GM18907 (cell line): Measurements from ENCODE around the gene UNK.
A peak's percentile ranks its signal among the peaks of the same experiment; 100 is the strongest.

ENCODE experiments used
- ATAC-seq: cut with Tn5 transposase; IDR thresholded peaks from one replicate; pipeline ENCODE4 v1.9.1; 2021; ENCODE audit warnings: mild to moderate bottlenecking, moderate library complexity; ENCODE audit not compliant: unreplicated experiment

The UNK gene, protein sequence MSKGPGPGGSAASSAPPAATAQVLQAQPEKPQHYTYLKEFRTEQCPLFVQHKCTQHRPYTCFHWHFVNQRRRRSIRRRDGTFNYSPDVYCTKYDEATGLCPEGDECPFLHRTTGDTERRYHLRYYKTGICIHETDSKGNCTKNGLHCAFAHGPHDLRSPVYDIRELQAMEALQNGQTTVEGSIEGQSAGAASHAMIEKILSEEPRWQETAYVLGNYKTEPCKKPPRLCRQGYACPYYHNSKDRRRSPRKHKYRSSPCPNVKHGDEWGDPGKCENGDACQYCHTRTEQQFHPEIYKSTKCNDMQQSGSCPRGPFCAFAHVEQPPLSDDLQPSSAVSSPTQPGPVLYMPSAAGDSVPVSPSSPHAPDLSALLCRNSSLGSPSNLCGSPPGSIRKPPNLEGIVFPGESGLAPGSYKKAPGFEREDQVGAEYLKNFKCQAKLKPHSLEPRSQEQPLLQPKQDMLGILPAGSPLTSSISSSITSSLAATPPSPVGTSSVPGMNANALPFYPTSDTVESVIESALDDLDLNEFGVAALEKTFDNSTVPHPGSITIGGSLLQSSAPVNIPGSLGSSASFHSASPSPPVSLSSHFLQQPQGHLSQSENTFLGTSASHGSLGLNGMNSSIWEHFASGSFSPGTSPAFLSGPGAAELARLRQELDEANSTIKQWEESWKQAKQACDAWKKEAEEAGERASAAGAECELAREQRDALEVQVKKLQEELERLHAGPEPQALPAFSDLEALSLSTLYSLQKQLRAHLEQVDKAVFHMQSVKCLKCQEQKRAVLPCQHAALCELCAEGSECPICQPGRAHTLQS

DNA sequence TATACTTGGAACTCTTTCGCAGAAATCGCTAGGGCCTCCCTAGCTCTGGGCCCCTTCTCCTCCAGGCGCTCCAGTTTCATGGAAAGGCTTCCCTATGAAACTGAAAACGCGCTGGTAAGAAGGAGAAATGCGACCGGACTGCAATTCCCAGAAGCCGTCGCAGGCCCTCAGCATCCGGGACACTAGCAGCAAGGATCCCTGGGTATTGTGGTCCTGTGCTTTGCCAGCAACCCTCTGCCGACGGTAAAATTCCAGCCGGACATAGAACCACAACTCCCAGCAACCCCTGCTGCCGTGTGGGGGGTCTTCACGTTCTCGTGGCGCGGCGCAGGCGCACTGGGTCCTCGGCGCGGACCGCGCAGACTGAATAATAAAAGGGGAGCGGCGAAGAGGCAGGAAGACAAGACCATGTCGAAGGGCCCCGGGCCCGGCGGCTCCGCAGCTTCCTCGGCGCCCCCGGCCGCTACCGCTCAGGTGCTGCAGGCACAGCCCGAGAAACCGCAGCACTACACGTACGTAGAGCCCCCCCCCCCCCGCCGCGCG is at the start of gene UNK:
UNK (plus strand) TSS at position 334 of the 543 bp plus-strand sequence; CDS start at position 409, 75 bp downstream.
- peak; percentile 76 for ATAC-seq

DNA sequence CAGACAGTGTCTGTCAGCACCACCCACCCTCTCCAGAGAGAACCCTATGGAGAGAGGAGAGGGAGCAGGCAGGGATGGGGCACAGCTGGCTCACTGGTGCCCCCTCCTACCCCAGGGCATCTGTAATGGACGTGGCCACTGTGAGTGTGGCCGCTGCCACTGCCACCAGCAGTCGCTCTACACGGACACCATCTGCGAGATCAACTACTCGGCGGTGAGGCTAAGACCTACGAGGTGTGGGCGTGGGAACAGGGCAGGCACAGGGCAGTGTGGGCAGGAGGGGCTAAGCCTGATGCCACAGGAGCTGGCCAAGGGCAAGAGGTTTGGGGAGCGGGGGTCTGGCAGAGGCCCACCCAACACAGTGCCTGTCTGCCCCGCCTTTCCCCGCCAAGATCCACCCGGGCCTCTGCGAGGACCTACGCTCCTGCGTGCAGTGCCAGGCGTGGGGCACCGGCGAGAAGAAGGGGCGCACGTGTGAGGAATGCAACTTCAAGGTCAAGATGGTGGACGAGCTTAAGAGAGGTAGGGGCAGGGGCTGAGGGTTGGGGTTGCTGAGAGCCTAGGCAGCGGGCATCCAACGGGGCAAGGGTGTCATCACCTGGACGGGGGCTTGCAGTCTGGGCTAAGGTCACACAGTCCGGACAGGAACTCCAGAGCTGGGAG is 48.3 kb upstream of the UNK start:
- ATAC-seq, result no peak

DNA sequence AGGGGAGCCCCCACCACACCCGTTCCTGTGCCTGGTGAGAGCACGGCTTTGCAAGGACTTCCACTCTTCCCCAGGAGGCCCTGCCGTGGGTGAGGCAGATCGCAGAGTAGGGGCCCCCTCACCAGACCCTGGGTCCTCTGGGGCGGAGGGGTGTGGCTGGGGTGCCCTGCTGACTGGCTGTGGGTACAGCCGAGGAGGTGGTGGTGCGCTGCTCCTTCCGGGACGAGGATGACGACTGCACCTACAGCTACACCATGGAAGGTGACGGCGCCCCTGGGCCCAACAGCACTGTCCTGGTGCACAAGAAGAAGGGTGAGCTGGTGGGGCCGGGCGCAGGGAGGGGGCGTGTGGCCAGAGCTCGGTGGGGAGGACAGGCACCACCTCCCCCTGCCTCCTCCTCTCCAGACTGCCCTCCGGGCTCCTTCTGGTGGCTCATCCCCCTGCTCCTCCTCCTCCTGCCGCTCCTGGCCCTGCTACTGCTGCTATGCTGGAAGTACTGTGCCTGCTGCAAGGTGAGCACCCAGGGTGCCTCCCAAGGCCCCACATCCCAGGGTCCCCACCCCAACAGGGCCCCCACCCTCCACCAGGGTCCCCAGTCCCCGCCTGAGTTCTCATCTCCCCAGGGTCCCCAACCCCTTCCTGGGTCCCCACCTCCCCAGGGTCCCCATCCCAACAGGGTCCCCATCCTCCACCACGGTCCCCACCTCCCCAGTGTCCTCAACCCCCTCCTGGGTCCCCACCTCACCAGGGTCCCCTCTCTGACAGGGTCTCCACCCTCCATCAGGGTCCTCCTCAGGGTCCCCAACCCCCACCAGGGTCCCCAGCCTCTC is 47.3 kb upstream of the UNK start:
- ATAC-seq, result no peak

DNA sequence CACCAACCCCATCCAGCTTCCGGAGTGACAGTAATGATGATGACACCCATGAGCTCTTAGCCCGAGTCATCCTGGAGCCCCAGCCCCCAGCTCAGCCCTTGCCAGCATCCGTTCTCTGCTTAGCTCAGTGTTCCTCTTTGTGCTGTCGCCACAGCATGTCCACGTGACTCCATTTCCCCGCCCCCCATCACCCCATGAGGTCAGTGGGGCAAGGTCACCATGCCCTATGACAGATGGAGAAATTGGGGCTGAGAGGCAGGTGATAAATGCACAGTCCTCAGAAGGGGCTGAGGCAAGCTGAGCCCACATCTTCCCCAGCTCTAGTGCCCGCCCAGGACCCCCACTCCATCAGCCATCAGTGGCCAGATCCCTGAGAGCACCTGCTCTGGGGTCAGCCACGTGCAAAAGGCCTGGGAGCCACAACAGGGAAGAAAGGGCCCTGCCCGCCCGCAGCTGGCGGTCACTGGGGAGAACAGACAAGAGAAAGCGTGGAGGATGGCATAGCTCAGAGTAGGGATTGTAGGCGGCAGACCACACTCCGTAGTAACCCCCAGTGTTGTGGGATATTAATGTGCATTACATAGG is 46.3 kb upstream of the UNK start:
- ATAC-seq, result no peak

DNA sequence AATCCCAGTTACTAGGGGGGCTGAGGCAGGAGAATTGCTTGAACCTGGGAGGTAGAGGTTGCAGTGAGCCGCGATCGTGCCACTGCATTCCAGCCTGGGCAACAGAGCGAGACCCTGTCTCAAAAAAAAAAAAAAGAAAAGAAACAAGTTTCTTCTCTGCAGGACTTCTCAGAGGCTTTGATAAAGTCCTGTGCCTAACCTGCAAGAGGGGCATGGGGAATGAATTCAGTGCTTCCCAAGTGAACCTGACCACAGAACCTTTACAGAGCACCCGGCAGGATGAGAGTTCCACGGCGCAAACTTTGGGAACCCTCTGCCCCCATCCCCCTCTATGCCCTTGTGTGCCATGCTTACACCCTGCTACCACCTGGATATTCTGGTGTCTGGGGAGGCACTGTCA is 45.4 kb upstream of the UNK start:
- no peak for ATAC-seq

DNA sequence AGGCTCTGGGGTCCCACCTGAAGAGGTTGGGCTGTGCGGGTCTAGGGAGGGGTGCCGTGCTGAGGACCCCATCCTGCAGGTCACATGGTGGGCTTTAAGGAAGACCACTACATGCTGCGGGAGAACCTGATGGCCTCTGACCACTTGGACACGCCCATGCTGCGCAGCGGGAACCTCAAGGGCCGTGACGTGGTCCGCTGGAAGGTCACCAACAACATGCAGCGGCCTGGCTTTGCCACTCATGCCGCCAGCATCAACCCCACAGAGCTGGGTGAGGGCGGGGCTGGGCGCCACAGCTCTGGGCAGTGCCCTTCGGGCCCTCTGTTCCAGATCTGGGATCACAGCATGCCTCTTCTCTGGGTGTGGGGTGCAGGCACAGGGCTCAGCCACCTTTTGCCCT is 44.8 kb upstream of the UNK start:
- ATAC-seq, result no peak

DNA sequence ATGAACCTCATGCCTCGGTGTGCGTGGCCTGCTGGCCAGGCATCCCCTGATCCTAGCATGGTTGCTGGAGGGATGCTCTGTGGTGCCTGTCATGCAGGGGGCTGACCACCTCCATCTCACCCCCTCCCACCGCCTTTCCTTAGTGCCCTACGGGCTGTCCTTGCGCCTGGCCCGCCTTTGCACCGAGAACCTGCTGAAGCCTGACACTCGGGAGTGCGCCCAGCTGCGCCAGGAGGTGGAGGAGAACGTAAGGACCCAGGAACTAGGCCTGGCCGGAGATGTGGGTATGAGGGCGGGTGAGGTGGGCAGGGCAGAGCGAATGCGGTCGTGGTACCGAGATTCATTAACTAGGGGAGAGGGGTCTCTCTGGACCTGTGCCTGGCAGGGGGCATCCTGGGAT is 44.4 kb upstream of the UNK start:
- no peak for ATAC-seq

DNA sequence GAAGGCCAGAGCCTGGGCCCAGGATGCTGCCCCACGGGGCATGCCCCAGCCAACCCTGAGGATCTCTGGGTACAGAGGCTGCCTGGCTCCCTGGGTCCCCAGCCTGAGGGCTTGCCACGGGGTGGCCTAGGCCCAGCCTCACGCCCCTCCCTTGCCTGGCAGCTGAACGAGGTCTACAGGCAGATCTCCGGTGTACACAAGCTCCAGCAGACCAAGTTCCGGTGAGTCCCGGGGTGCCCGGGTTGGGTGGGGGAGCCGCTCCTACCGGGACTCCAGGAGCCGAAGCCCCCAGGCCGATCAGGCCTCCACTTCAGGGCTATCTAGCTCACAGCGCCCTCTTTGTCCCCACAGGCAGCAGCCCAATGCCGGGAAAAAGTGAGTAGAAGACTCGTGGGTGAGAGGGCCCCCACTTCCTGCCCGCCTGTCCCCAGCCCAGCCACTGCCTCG is 44.0 kb upstream of the UNK start:
- no peak for ATAC-seq

DNA sequence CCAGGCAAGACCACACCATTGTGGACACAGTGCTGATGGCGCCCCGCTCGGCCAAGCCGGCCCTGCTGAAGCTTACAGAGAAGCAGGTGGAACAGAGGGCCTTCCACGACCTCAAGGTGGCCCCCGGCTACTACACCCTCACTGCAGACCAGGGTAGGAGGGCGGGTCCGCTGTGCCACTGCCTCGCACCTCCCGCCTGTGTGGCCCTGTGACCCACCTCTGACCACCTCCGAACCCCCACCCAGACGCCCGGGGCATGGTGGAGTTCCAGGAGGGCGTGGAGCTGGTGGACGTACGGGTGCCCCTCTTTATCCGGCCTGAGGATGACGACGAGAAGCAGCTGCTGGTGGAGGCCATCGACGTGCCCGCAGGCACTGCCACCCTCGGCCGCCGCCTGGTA is 42.3 kb upstream of the UNK start:
- ATAC-seq, result no peak

DNA sequence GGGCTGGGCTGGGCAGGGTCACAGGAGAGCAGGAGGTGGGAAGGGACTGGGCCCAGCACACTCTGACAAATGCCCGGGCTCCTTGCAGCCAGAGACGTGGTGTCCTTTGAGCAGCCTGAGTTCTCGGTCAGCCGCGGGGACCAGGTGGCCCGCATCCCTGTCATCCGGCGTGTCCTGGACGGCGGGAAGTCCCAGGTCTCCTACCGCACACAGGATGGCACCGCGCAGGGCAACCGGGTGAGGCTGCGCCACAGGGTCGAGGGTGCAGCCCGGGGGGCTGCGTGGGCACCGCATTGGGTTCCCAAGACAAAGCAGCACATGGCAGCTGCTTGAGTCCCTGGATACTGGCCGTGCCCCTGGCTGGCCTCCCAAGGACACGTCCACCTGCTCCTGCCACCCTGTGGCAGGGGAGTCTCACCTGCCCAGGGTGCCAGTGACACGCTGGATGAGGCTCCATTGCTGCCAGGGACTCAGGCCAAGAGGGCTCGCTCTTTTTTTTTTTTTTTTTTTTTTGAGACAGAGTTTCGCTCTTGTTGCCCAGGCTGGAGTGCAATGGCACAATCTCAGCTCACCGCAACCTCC is 40.9 kb upstream of the UNK start:
- no peak for ATAC-seq

DNA sequence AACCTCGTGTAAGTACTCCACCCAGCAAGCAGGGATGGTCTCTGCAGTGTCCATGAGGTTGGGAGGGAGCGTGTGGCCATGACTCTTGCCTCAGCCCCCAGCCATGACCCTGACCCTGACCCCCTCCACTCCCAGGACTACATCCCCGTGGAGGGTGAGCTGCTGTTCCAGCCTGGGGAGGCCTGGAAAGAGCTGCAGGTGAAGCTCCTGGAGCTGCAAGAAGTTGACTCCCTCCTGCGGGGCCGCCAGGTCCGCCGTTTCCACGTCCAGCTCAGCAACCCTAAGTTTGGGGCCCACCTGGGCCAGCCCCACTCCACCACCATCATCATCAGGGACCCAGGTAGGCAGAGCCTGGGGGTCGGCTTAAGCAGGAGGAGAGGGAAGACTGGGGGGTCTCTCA is 35.9 kb upstream of the UNK start:
- ATAC-seq, result no peak

DNA sequence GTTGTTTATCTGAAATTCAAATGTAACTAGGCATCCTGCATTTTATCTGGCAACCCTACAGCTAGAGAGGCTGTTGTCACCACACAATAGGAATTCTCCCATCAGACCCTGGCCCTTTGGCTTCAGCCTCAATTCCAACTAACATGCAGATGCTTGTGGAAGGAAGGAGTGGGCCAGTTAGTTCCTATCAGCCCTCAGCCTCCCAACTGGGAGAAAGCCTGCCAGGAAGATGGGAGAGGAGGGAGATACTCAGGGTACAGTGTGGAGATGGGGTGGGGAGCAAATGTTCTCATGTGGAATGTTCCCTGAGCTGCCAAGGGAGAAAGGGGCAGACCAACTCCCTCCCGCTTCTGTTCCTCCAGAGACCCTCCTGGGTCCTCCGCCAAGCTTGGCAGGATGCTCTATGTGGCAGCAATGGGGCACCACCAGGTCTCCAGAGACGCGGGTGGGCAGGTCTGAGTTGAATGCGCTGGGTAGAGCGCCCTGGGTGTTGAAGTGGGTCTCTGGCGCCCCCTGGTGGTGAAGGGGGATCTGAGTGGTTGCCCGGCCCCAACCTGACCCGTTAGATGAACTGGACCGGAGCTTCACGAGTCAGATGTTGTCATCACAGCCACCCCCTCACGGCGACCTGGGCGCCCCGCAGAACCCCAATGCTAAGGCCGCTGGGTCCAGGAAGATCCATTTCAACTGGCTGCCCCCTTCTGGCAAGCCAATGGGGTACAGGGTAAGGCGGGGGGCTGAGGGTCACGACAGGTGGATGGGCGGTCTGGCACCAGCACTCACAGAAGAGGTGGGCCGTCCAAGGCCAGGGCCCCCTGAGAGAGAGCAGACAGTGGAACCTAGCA is 34.8 kb upstream of the UNK start:
- ATAC-seq, result no peak

DNA sequence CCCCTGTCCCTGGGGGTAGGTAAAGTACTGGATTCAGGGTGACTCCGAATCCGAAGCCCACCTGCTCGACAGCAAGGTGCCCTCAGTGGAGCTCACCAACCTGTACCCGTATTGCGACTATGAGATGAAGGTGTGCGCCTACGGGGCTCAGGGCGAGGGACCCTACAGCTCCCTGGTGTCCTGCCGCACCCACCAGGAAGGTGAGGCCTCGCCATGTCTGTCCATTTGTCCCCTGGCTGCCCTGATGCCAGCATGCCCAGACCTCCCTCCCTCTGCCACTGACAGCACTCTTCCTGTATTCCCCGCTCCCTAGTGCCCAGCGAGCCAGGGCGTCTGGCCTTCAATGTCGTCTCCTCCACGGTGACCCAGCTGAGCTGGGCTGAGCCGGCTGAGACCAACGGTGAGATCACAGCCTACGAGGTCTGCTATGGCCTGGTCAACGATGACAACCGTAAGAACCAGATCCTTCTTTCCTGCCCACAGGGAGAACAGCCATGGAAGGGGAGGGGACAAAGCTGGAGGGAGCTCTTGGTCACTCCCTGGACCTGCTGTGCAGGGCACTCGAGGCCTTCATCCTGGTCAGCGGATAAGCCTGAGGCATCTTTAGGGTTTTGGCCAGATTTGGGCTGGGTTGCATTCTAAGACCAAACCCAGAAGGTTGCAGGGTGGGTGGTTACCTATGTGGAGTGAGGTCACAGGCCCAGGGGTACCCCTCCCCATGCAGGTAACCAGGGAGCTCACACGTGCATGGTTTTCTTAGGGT is 33.8 kb upstream of the UNK start:
- ATAC-seq, result no peak

DNA sequence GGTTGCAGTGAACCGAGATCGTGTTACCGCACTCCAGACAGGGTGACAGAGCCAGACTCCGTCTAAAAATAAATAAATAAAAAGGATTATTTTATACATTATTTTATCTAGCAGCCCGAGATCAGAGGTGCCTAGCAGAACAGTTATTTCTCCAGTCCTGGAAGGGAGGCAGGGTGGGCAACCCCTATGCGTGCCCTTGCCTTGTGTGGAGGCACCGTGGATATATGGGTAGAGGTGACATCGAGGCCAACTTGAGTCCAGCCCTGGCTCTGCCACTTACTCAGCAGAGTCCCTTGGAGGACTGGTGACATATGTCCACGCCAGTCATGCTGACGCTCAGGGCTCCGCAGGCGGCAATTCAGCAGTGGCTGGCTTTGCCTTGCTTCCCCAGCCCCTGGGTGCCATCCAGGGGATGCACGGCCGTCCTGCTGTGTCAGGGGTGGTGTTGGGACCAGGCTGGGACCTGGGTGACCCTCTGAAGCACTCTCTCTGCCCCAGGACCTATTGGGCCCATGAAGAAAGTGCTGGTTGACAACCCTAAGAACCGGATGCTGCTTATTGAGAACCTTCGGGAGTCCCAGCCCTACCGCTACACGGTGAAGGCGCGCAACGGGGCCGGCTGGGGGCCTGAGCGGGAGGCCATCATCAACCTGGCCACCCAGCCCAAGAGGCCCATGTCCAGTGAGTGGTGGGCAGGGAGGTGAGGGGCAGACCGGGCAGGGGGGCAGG is 32.8 kb upstream of the UNK start:
- ATAC-seq, result no peak

DNA sequence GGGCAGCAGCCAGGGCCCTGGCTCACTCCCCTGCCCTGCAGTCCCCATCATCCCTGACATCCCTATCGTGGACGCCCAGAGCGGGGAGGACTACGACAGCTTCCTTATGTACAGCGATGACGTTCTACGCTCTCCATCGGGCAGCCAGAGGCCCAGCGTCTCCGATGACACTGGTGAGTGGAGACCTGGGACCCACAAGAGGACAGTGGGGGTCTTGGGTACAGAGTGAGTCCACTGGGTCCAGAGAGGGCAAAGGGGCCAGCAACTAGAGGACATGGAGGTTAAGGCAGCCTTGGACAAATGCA is 32.2 kb upstream of the UNK start:
- ATAC-seq, result no peak

DNA sequence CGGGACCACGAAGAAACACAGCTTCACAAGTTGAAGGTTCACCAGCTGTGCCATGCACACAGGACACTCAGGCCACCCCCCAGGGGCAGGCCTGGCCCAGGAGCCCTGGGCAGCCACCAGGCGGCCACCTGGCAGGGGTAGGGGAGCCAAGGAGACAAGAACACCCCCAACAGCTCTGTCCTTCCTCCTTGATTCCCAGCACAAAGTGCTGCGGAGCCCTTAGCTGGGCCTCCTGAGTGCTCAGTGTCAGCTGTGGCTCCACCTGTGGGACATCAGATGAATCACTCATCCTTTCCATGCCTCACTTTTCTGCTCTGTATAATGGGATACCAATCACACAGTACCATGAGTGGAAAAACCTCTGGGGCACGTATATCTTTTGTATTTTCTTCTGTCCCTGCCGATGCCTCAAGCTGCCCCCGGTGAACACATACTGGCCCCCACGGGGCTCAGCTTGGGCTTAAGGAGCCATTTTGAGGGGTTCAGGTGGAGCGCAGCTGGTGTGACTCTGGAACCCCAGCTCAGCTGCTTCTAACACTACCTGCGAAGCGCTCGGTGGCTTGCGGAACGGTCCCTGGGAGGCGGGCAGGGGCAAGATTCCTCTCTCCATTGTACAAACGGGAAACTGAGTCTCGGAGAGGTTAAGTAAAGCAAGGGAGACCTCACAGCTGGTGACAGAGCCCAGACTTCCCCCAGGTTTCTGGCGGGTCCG is 31.6 kb upstream of the UNK start:
- ATAC-seq, result no peak
